Measurements from ENCODE around the gene UNCX. TPM values are rescaled to one million over a fixed set of nuclear protein-coding genes. Genes with fewer than 3 reads are reported as not detected.

UNCX gene
- total and polyA plus RNA-seq, 5 experiments from 2014 or later = not detected

DNA sequence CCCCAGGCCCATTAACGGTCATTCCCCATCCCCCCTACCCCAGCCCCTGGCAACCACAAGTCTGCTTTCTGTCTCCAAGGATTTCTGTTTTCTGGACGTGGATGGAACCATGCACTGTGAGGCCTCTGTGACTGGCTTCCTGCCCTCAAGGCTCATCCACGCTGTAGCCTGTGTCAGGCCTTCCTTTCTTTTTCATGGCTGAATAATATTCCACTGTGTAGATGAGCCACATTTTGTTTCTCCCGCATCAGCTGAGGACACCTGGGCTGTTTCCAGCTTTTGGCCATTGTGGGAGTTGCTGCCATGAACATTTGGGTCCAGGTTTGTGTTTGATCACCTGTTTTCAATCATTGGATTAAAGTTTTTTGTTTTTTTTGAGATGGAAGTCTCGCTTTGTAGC lies 50.0 kb downstream of the UNCX start:
- Mint-ChIP-seq H3K9me3 (peaks cover 0 to 7% (median 0%) of the 10 kb centered on the region in 9 donors), H3K4me1 (no peaks in the 10 kb centered on the region), H3K4me3 (no peak overlapping the region), H3K27ac (no peak overlapping the region), H3K36me3 (no peaks in the 10 kb centered on the region), H3K27me3 (peaks cover 0 to 19% (median 4%) of the 10 kb centered on the region in 5 donors)
- POLR2A ChIA-PET = no interaction called here
- ATAC-seq = no peak
- no peak for DNase-seq

DNA sequence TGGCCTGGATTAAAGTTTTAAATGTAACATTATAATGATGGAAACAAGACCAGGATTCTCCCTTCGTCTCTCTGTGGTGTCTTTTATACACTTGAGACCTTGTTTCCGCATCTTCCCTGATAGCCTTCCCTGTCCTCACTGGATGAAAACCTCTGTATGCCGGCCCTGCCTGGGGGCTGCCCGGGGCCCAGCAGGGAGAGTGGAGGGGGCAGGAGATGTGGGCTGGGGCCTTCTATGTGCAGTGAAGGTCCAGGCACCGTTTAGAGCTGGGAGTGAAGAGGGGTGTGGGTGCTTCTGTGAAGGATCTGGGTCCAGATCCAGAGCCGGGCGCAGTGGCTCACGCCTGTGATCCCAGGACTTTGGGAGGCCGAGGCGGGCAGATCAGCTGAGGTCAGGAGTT lies 50.7 kb downstream of the UNCX start:
- H3K27ac Mint-ChIP-seq = no peak overlapping the region
- H3K9me3 Mint-ChIP-seq = peaks cover 0 to 7% (median 0%) of the 10 kb centered on the region in 9 donors
- DNase-seq (no peak), ATAC-seq (no peak)
- POLR2A ChIA-PET = no interaction called here
- peaks cover 0 to 17% (median 4%) of the 10 kb centered on the region in 5 donors for H3K27me3 Mint-ChIP-seq
- H3K36me3 Mint-ChIP-seq = no peaks in the 10 kb centered on the region
- H3K4me1 Mint-ChIP-seq = no peaks in the 10 kb centered on the region
- H3K4me3 Mint-ChIP-seq = no peak overlapping the region

DNA sequence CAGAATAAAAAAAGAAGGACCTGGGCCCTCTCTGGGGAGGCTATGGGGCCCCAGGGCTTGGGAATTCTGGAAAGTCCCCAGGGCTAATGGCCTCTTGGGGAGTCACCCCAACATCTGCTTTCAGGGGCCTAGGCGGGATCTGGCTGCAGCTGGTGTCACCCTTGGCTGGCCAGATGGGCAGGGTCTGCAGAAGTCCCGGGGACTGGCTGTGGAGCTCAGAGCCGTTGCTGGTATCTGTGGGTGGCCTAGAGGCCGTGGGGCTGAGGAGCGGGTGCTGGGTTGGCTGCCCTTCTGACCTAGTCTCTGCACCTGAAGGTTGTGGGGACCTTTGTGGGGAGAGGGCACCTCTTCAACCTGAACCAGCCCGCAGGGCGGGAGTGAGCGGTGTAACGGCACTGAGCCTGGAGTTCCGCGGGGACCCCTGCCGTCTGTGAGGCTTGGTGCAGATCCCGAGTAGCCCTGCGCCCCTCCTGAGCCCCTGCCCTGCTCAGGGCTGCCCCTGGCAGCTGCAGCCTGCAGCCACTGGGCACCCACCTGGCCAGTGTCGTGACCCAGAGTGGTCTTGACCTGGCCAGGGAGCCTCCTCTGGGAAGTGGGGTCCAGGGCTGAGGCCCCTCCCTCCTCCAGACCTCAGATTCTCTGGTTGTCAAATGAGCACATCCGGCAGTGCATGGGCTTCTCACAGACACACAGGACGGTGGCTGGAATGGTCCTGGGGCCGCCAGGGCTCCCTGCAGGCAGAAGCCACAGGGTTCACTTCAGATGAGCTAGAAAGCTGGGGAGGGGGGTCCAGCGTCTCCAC lies 51.5 kb downstream of the UNCX start:
- Mint-ChIP-seq H3K36me3 (no peaks in the 10 kb centered on the region), H3K4me1 (no peaks in the 10 kb centered on the region), H3K4me3 (no peak overlapping the region), H3K27me3 (peaks cover 0 to 10% (median 0%) of the 10 kb centered on the region in 5 donors), H3K27ac (no peak overlapping the region), H3K9me3 (peaks cover 0 to 2% (median 0%) of the 10 kb centered on the region in 9 donors)
- DNase-seq (peak in 1 of 10 donors; percentile 54), ATAC-seq (no peak)
- POLR2A ChIA-PET = no interaction called here

DNA sequence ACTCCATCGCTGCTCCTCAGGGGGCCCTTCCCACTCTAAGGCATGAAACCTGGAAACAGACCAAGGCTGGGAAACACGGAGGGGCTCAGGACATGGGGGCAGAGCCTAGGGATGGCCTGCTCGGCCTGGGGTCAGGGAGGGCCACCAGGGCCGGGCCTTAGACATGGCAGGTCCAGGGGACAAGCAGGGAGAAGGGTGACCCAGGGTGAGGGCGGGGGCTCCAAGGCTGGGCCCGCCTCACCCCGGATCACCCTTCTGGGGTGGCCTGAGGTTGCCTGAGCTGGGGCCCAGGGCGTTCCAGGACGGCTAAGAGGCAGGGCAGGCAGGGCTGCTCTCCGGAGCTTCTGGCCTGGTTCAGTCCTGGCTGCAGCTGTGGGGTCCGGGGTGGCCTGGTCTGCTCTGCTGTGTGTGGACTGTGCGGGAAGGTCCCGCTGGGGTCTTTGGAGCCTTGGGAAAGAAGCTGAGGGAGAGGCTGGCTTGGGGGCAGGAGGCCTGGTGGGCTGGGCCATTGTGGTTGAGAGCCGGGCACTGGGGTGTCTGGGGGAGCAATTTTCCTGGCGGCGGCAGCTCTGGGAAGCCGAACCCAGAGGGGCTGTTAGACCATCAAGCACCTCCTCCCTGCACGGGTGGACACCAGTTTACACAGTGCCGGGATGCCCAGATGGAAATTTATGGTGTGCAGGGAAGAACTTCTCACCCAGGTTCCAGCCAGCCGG lies 52.2 kb downstream of the UNCX start:
- POLR2A ChIA-PET = no interaction called here
- peak in 1 of 10 donors; percentile 30 for DNase-seq
- ATAC-seq = no peak
- H3K27ac Mint-ChIP-seq = no peak overlapping the region
- H3K27me3 Mint-ChIP-seq = peaks cover 0 to 9% (median 0%) of the 10 kb centered on the region in 5 donors
- peaks cover 0 to 2% (median 0%) of the 10 kb centered on the region in 9 donors for H3K9me3 Mint-ChIP-seq
- H3K4me1 Mint-ChIP-seq = peaks cover 0 to 3% (median 2%) of the 10 kb centered on the region in 4 donors
- H3K4me3 Mint-ChIP-seq = no peak overlapping the region
- no peaks in the 10 kb centered on the region for H3K36me3 Mint-ChIP-seq

DNA sequence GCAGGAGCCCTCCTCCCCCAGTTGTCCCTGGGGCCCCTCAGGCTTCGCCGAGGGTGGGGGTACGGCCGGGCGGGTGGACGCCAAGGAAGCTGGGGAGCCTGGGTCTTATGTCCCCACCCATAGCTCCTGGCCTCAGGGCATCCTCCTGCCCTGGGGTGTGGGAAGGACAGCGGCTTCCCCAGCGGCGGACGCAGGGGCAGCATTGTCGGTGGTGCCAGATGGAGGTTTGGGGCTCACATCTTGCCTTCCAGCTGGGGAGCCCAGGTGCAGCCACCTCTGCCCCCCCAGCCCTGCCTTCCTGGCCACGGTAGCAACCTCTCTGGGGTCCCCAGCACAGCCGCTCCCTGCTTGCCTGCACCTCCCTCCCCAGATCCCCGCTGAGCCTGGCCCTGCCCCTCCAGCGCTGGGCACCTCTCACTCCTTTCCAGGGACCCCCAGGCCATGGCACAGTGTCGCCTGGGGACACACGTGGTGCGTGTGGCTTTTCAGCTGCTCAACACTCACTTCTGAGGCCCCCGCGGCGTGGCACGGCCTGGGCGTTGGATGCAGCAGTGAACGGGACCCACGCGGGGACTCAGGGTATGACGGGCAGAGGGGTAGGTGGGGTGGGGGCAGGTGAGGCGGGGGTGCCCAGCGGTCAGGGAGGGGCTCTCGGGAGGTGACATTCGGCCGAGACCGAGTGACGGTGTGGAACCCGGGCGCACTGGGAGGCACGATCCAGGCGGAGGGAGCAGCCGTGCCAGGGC lies 53.1 kb downstream of the UNCX start:
- POLR2A ChIA-PET = no interaction called here
- no peak for ATAC-seq
- no peaks in the 10 kb centered on the region for H3K36me3 Mint-ChIP-seq
- H3K4me3 Mint-ChIP-seq = no peak overlapping the region
- peaks cover 0 to 7% (median 0%) of the 10 kb centered on the region in 5 donors for H3K27me3 Mint-ChIP-seq
- H3K4me1 Mint-ChIP-seq = peaks cover 0 to 10% (median 8%) of the 10 kb centered on the region in 4 donors
- no peak overlapping the region for H3K27ac Mint-ChIP-seq
- peak in 1 of 10 donors; percentile 45 for DNase-seq
- peaks cover 0 to 2% (median 0%) of the 10 kb centered on the region in 9 donors for H3K9me3 Mint-ChIP-seq

Other genes with a start within 250 kb of the UNCX start
- not detected for gene CYP2W1, start 249.7 kb upstream of the UNCX start, total RNA-seq
- not detected for gene CYP2W1, start 249.7 kb upstream of the UNCX start, polyA plus RNA-seq
- 1 to 10 TPM; 7.0 to 9.5 TPM for gene GPR146, start 188.3 kb upstream of the UNCX start, total RNA-seq
- 1 to 10 TPM; 1.4 to 3.8 (median 2.5) TPM for gene GPR146, start 188.3 kb upstream of the UNCX start, polyA plus RNA-seq
- under 1 TPM in 1 of 2 experiments, not detected in 1; 0.25 TPM for gene GPER1, start 144.8 kb upstream of the UNCX start, total RNA-seq
- gene GPER1, start 144.8 kb upstream of the UNCX start, polyA plus RNA-seq = under 1 TPM in 1 of 3 donors, not detected in 2; 0.11 TPM
- gene ZFAND2A, start 72.7 kb upstream of the UNCX start, total RNA-seq = 10 to 100 TPM; 41.5 to 47.9 TPM
- gene ZFAND2A, start 72.7 kb upstream of the UNCX start, polyA plus RNA-seq = 10 to 100 TPM; 33.5 to 59.9 (median 56.0) TPM
- 1 to 10 TPM; 3.5 to 4.6 TPM for gene MICALL2, start 226.6 kb downstream of the UNCX start, total RNA-seq
- 1 to 10 TPM in 1 of 3 donors, under 1 TPM in 1, not detected in 1; 0.85 to 1.5 TPM for gene MICALL2, start 226.6 kb downstream of the UNCX start, polyA plus RNA-seq

Data from naive thymus-derived CD8-positive, alpha-beta T cell (primary cell).